Measurements from ENCODE around the gene LDB2.
A peak's percentile ranks its signal among the peaks of the same experiment; 100 is the strongest.
"Not testable (repeated sequence)": the region's sequence is repeated elsewhere in the genome, so short reads cannot be mapped to it uniquely, and the experiment has no call there.

The LDB2 gene

DNA sequence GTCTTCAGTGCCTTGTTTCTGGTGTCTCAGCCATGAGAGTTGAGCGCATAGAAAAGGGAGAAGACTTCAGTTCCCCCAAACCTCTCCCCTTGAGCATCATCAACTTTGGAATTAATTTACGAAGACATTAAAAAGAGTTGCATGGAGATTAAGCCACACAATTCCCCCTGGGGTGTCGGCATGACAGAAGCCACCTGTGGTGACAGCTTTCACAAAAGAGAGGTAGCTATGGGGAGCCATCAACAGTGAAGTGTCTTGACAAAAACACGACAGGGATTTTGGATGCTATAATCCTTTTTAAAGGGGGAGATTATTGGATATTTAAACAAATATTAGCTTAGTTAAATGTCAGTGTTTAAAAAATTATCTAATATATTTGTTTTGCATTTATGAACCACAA is 307.6 kb downstream of the LDB2 start:
- no peak for DNase-seq

DNA sequence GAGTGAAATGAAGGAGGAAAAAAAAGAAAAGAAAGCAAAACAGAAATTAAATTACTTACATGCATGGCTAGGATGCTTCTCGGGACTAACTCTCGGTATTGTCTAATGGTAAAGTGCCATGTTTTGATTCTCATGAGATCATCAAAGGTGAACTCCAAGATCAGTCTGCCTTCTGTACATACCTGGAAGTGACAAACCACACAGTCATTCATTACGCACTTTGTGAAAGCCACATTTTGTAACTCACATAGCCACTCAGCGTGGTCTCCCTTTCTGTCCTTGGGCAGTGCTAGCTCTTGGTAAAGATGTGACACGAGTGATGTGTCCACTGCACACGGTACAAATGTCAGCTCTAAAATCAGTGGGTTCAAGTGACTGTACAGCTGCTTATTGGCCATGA is 309.8 kb downstream of the LDB2 start:
- DNase-seq: no peak

DNA sequence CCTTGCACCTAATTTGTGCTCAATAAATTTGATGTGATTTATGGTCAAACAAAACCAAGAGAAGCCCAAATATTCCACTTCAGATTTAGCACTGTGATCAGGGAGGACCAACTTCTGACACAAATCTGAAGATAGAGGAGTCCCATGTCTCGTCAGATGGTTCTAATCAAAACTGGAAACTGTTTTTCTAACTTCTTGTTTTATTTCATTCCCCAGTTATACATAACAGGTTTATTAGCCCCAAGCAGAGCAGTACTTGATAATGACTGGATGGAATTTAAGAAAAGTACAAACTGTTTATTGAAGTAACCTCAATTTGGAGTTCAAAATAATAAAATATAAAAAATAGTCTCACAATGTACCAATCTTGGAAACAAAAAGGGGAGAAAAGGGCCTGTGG is 310.3 kb downstream of the LDB2 start:
- no peak for DNase-seq

DNA sequence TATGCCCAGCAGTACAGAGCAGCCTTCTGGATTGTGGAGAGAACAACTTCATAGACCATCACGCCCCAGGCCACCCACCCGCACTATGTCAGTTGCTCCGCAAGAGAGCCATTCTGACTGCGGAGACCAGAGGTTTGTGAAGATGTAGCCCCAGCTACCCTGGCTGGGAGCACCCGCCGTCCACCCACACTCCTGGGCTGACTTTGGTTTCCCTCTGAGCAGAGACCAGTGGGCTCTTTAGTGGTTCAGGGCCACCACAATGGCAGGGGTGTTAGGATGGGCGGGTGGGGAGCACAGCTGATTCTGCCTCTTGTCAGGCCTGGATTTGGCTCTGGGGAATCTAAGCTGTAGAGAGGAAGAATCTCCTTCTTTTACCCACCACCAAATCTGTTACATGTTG is 313.4 kb downstream of the LDB2 start:
- no peak for DNase-seq

DNA sequence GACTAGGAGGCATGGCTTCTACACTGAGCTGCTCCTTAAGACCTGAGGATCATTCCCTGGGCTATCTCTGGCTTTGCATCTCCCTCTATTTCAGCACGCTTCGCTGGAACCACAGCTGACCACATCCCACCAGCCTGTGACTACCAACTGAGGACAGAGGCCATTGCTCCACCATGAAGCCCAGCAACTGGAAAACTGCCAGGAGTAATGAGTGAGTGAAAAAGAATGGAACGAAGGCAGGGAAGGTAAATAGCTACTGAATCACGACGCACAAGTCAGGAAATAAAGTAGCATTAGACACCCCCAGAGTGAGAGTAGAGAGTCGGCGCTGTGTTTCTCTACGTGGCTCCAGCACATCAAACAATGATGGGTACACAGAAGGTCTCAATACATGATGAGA is 314.7 kb downstream of the LDB2 start:
- DNase-seq: no peak

GRCh38 chr4:16582526-16582925 is 315.9 kb downstream of the LDB2 start:
- DNase-seq: peak; percentile 2

- DNase-seq: no peak
Measured at GRCh38 chr4:16582036-16582435, 316.4 kb downstream of the LDB2 start.

DNA sequence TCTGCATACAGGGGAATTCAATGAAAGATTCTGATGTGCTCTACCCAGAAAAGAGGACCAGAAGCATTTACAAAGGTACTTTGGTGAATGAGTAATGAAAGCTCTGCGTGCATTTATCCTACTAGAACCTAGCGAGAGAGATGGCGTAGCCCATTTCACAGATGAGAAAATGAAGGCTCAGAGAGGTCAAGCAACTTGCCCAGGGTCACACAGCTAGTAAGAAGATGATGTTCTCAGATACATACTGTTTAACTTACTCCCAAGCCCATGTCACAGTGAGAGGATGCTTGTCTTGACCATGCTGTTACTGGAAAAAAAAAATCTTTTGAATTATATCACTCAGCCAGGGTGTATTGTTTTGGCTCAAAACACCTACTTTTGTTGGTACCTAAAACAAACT is 317.3 kb downstream of the LDB2 start:
- DNase-seq: no peak

DNA sequence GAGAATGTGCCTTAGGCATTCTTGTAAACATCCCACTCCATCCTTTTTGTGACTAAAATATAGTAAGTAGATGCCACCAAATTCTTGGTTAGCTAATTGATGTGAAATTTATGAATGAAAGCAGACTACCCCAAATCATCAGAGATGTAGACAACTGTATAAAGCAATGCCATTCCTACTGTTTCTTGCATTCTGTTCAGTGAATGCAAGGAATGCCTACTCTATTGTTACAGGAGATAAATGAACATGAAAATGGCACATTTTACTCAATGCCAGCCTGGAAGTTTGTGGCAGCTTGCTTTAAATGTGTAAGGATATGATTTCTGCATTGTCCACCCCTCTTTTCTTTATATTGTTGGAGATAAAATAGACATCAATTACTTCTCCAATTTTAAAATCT is 317.9 kb downstream of the LDB2 start:
- DNase-seq: no peak

DNA sequence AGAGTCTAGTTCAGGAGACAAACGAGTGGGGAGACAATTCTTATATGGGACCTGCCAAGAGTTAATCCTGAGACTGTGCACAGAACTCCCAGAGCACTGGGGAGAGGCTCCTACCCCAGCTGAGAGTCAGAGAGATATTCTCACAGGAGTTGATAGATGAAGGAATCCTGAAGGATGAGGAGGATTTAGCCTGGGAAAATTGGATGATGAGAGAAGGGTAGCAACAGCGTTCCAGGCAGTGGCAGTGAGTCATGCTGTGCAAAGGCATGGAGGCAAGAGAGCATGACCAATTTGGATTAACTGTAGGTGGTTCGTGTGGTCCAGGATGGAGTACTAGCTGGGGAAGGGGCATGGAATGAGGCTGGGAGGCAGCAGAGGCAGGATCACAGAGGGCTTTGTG is 318.6 kb downstream of the LDB2 start:
- no peak for DNase-seq

GRCh38 chr4:16577177-16577576 is 321.3 kb downstream of the LDB2 start:
- no peak for DNase-seq

DNA sequence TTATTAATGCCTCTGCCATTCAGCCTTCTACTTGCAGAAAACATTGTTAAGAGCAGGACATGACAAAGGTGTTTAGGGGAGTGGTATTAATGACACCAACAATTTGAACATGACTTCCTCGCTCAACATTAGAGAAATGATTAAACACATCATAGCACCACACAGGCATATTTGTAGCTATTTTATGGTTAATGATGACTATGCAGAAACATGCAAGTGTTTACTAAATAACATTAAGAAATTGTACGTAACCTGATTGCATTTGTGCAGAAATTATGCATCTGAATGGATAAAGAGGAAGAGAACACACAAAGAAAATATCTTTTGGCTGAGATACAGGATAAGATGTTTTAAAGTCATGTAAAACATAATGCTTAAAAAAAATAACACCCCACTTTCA is 323.5 kb downstream of the LDB2 start:
- DNase-seq: no peak

GRCh38 chr4:16573739-16574138 is 324.7 kb downstream of the LDB2 start:
- DNase-seq: no peak

GRCh38 chr4:16573206-16573605 is 325.2 kb downstream of the LDB2 start:
- no peak for DNase-seq

DNA sequence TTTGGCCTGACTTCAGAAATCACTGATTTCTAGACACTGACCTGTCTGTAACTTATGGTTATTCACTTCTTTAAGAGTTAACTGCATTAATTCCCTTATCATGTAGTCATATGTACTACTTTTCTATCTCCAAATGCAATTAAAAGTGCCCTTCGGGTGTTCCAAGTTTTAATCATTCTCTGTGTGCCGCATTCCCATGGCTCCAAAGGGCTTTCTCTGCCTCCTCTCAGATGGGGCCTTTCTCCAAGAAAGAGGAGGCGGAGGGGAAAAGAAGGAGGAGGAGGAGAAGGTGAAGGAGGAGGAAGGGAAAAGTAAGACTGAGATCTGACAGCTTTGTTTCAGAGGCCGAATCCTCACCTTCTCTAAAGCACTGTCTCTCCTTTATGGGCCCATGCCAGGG is 325.8 kb downstream of the LDB2 start:
- DNase-seq: no peak

GRCh38 chr4:16572161-16572560 is 326.3 kb downstream of the LDB2 start:
- no peak for DNase-seq

GRCh38 chr4:16569790-16570189 is 328.7 kb downstream of the LDB2 start:
- no peak for DNase-seq

DNA sequence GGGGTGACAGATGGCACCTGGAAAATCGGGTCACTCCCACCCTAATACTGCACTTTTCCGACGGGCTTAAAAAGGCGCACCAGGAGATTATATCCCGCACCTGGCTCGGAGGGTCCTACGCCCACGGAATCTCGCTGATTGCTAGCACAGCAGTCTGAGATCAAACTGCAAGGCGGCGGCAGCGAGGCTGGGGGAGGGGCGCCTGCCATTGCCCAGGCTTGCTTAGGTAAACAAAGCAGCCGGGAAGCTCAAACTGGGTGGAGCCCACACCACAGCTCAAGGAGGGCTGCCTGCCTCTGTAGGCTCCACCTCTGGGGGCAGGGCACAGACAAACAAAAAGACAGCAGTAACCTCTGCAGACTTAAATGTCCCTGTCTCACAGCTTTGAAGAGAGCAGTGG is 341.1 kb downstream of the LDB2 start:
- DNase-seq: not testable (repeated sequence)

GRCh38 chr4:16555156-16555555 is 343.3 kb downstream of the LDB2 start:
- no peak for DNase-seq

DNA sequence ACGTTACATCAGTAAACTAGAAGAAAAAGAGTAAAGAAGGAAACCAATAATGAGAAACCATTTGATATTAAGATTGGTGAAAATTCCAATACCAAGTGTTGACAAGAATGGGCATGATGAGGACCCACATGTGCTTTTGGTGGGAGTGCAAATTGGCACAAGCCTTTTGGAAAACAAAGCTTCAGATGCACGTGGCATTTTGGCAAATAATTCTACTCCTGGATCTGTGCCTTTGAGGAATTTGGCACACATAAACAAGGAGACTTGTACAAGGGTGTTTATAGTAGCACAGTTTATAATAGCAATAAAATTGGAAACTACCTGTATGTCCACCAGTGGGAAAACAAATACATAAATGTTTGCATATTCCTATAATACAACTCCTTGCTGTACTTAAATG is 347.9 kb downstream of the LDB2 start:
- no peak for DNase-seq

DNA sequence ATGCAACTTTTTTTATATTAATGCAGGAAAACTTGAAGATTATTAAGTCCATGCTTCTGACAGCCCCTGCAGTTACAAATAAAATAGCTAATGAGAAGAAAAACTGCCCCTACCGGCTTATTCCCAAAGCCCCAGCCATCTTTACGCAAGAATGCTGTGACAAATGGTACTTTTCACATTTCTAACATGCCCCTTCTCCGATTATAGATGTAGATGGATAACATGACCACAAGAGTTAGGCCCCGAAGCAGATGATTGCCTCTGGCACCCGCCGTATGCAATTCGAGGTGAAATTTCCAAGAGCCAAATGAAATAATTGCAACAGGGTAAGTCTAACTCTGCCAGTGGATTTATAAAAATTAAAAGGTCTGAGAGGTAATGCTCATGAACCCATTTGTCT is 352.8 kb downstream of the LDB2 start:
- DNase-seq: no peak

DNA sequence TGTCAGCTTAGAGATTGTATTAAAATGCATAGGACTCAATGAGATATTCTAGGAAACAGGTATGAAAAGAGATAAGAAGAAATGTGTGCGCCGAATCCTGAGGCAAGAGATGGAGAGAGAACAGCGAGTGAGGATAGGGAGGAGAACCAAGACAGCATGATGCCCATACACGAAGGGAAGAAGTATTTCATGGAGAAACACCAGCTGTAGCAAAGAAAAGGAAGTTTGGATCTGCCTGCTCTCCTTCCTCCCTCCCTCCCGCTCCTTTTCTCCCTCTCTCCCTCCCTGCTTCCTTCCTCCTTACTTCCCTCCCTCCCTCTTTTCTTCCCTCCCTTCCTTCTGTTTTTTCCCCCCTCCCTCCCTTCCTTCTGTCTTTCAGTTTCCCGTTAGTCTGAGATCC is 353.6 kb downstream of the LDB2 start:
- no peak for DNase-seq

DNA sequence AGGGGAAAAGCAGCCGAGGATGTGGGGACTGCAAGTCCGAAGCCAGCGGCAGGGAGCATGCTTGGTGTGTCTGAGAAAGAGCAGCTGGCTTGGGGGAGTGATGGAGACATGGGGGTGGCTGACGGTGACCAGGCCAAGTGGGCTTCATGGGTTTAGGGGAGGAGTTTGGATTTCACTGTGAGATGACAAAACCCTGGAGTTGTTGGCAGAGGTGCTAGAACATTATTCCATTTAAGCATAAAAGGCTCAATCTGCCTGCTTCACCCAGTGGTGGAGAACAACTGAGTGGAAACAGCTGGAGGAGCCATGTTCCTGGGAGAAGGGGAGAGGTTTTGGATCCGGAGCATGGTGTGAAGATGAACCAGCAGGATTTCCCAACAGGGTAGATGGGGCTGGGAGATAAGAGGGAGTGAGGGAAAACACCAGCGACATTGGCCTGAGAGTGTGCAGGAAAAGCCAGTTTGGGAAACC is 354.2 kb downstream of the LDB2 start:
- no peak for DNase-seq

DNA sequence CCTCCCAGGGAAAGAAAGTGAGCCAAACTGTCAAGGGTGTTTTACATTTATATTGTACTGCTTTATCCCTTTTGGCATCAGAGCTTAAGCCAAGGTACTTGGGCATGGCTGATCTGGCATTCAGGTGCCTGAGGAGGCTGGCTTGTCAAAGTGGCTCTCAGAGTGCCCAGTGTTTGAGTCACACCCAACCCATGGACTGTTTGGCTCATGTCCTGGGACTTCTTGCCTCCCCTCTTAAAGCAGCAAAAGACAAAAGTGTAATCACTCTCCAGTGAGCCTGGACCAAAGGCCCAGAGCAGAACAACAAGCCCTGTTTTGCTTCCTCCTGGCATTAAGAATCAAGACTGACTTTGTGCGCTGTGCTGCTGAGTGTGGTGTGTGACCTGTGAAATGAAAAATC is 360.5 kb downstream of the LDB2 start:
- no peak for DNase-seq

- no peak for DNase-seq
Measured at GRCh38 chr4:16532240-16532970, 366.0 kb downstream of the LDB2 start.

Data from activated CD4-positive, alpha-beta T cell treated with anti-CD3 and anti-CD28 coated beads for 48 hours (primary cell).